IPS-15b (cell line): ENCODE data around the gene IRF7.

Source experiments
- H3K27me3 ChIP-seq: one replicate; pipeline ENCODE4 v1.6.1; 2013; ENCODE audit warnings: low read length; ENCODE audit not compliant: control insufficient read depth, insufficient read depth
- H3K36me3 ChIP-seq: one replicate; pipeline ENCODE4 v1.6.1; 2013; ENCODE audit warnings: low read length; ENCODE audit not compliant: control insufficient read depth, insufficient read depth
- H3K4me1 ChIP-seq: one replicate; pipeline ENCODE4 v1.6.1; 2013; ENCODE audit warnings: mild to moderate bottlenecking, low read length; ENCODE audit not compliant: control insufficient read depth, insufficient read depth
- H3K4me3 ChIP-seq: one replicate; pipeline ENCODE4 v1.5.1; 2013; ENCODE audit warnings: low read depth, low read length
- H3K9ac ChIP-seq: one replicate; pipeline ENCODE4 v1.6.1; 2013; ENCODE audit warnings: low read depth, mild to moderate bottlenecking, low read length
- H3K9me3 ChIP-seq: one replicate; pipeline ENCODE4 v1.6.1; 2013; ENCODE audit warnings: mild to moderate bottlenecking, low read length; ENCODE audit not compliant: control insufficient read depth, insufficient read depth

Gene IRF7

GRCh38 chr11:609341-609811 lies 6.4 kb downstream of the IRF7 start:
- no peak overlapping the region for H3K4me3 ChIP-seq
- no peak overlapping the region for H3K9ac ChIP-seq
- H3K36me3 ChIP-seq = peaks cover 84% of the 10 kb centered on the region
- no peaks in the 10 kb centered on the region for H3K27me3 ChIP-seq
- H3K4me1 ChIP-seq = no peaks in the 10 kb centered on the region
- H3K9me3 ChIP-seq = no peaks in the 10 kb centered on the region

DNA sequence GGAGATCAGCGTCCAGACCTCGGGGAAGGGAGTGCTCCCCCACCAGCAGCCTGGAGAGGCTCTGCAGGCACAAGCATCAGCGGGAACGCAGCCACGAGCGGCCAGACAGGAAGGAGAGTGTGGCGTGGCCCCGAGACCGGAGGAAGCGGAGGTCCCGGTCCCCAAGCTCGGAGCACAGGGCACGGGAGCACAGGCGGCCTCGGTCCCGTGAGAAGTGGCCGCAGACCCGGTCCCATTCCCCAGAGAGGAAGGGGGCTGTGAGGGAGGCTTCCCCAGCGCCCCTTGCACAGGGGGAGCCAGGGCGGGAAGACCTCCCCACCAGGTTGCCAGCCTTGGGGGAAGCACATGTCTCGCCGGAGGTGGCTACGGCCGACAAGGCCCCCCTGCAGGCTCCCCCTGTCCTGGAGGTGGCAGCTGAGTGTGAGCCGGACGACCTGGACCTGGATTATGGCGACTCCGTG lies 6.9 kb downstream of the IRF7 start:
- no peak overlapping the region for H3K4me3 ChIP-seq
- no peak overlapping the region for H3K9ac ChIP-seq
- peaks cover 89% of the 10 kb centered on the region for H3K36me3 ChIP-seq
- no peaks in the 10 kb centered on the region for H3K27me3 ChIP-seq
- no peaks in the 10 kb centered on the region for H3K4me1 ChIP-seq
- no peaks in the 10 kb centered on the region for H3K9me3 ChIP-seq

DNA sequence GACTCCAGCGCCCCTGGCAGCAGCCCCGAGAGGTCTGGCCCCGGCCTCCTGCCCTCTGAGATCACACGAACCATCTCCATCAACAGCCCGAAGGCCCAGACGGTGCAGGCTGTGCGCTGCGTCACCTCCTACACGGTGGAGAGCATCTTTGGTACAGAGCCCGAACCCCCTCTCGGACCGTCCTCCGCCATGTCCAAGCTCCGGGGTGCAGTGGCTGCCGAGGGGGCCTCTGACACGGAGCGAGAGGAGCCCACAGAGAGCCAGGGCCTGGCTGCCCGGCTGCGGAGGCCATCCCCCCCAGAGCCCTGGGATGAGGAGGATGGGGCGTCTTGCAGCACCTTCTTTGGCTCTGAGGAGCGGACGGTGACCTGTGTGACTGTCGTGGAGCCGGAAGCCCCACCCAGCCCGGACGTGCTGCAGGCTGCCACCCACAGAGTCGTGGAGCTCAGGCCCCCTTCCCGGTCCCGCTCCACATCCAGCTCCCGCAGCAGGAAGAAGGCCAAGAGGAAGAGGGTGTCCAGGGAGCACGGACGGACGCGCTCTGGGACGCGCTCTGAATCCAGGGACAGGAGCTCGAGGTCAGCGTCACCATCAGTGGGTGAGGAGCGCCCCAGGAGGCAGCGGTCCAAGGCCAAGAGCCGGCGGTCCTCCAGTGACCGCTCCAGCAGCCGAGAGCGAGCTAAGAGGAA lies 7.6 kb downstream of the IRF7 start:
- Histone ChIP-seq H3K9ac (no peak overlapping the region), H3K4me1 (no peaks in the 10 kb centered on the region), H3K4me3 (no peak overlapping the region), H3K27me3 (no peaks in the 10 kb centered on the region), H3K9me3 (no peaks in the 10 kb centered on the region), H3K36me3 (peaks cover 93% of the 10 kb centered on the region)

DNA sequence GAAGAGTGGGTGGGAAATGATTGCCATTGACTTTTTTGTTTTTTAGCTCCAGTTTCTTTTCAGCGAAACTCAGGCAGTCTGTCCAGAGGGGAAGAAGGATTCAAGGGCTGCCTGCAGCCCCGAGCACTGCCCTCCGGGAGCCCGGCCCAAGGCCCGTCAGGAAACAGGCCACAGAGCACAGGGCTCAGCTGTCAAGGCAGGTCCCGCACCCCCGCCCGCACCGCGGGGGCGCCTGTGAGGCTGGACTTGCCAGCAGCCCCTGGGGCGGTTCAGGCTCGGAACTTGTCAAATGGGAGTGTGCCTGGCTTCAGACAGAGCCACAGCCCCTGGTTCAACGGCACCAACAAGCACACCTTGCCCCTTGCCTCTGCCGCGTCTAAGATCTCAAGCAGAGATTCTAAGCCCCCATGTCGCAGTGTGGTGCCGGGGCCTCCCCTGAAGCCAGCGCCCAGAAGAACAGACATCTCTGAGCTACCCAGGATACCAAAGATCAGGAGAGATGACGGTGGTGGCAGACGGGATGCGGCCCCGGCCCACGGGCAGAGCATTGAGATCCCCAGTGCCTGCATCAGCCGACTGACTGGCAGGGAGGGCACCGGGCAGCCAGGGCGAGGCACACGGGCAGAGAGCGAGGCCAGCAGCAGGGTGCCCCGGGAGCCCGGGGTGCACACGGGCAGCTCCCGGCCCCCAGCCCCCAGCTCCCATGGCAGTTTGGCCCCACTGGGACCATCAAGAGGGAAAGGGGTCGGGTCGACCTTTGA lies 8.6 kb downstream of the IRF7 start:
- Histone ChIP-seq H3K27me3 (no peaks in the 10 kb centered on the region), H3K9ac (no peak overlapping the region), H3K9me3 (no peaks in the 10 kb centered on the region), H3K4me3 (no peak overlapping the region), H3K4me1 (no peaks in the 10 kb centered on the region), H3K36me3 (peaks cover 92% of the 10 kb centered on the region)

- no peaks in the 10 kb centered on the region for H3K4me1 ChIP-seq
- H3K9ac ChIP-seq = no peak overlapping the region
- H3K27me3 ChIP-seq = no peaks in the 10 kb centered on the region
- H3K36me3 ChIP-seq = peaks cover 94% of the 10 kb centered on the region
- H3K9me3 ChIP-seq = no peaks in the 10 kb centered on the region
- no peak overlapping the region for H3K4me3 ChIP-seq
These were observed 9.5 kb downstream of the IRF7 start for GRCh38 chr11:606245-606644.

- Histone ChIP-seq H3K27me3 (no peaks in the 10 kb centered on the region), H3K36me3 (peaks cover 90% of the 10 kb centered on the region), H3K4me3 (no peak overlapping the region), H3K4me1 (no peaks in the 10 kb centered on the region), H3K9ac (no peak overlapping the region), H3K9me3 (no peaks in the 10 kb centered on the region)
These were observed 10.2 kb downstream of the IRF7 start for GRCh38 chr11:605286-606129.

DNA sequence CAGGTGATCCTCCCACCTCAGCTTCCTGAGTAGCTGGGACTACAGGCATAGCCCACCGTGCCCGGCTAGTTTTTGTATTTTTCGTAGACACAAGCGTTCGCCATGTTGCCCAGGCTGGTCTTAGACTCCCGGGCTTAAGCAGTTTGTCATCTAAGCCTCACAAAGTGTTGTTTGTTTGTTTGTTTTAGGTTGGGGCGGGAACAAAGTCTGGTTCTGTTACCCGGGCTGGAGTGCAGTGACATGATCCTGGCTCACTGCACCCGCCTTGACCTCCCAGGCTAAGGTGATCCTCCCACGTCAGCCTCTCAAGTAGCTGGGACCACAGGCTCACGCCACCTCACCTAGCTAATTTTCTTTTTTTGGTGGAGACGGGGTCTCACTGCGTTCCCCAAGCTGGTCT lies 12.6 kb downstream of the IRF7 start:
- Histone ChIP-seq H3K4me3 (no peak overlapping the region), H3K36me3 (peaks cover 79% of the 10 kb centered on the region), H3K9me3 (no peaks in the 10 kb centered on the region), H3K27me3 (no peaks in the 10 kb centered on the region), H3K9ac (no peak overlapping the region), H3K4me1 (no peaks in the 10 kb centered on the region)

DNA sequence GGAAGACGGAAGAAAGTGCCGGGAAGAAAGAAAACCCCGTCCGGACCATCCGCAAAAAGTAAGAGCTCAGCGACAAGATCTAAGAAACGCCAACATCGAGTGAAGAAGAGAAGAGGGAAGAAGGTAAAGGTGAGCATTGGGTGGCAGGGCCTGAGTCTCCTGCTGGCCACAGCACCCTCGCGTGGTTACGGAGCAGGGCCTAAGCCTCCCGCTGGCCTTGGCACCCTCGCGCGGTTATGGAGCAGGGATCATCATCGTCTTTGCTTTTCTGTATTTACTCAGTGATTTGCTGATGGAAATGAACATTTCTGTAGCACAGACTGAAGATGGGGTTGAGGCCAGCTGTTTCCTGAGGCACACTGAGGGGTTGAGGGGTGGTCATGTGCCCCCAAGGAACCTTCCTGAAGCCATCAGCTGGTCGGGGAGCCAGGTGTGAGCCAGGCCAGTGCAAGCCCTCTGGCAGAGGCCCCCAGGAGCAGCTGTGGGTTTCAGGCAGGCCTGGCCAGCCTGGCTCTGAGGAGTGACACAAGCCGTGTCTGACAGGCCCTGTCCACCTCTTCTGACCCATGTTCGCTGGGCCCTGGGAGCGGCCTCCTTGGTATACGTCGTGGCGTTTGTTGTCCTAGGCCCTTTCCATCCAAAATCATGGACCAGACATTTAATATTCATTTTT lies 14.0 kb downstream of the IRF7 start:
- Histone ChIP-seq H3K36me3 (peaks cover 77% of the 10 kb centered on the region), H3K4me1 (no peaks in the 10 kb centered on the region), H3K9ac (peak overlapping the region; percentile 16), H3K9me3 (no peaks in the 10 kb centered on the region), H3K4me3 (no peak overlapping the region), H3K27me3 (no peaks in the 10 kb centered on the region)

- H3K9me3 ChIP-seq = no peaks in the 10 kb centered on the region
- no peak overlapping the region for H3K4me3 ChIP-seq
- peaks cover 65% of the 10 kb centered on the region for H3K36me3 ChIP-seq
- no peaks in the 10 kb centered on the region for H3K4me1 ChIP-seq
- H3K9ac ChIP-seq = no peak overlapping the region
- no peaks in the 10 kb centered on the region for H3K27me3 ChIP-seq
These were observed 17.6 kb downstream of the IRF7 start for GRCh38 chr11:598005-598680.

DNA sequence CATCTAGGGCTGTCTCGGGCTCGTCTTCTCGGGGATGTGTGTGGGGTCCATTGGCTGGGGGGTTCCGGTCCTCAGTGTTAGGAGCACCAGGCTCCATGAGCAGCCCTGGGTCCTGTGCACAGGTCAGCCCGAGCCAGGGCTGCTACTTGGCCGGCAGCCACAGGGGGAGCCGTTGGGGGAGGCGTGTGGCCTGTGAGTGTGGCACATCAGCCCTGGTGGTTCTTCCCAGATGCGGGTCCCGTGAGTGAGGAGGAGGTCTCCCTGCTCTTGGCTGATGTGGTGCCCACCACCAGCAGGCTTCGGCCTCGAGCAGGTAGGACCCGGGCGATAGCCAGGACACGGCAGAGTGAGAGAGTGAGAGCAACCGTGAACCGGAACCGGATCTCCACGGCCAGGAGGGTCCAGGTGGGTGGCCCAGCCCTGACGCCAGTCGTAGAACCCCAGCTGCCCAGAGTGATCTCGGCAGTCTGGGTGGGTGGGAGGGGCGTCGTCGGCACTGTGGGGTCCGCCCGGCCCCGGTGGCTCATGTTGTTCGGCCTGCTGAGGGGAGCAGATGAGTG lies 18.5 kb downstream of the IRF7 start:
- Histone ChIP-seq H3K4me3 (no peak overlapping the region), H3K27me3 (no peaks in the 10 kb centered on the region), H3K36me3 (peaks cover 69% of the 10 kb centered on the region), H3K9me3 (no peaks in the 10 kb centered on the region), H3K9ac (no peak overlapping the region), H3K4me1 (no peaks in the 10 kb centered on the region)
